Esophagus muscularis mucosa (tissue), 3 donors: Measurements from ENCODE around the gene ARL4A.

Source experiments
- POLR2AphosphoS5 ChIP-seq, 2 donors: sonication (generic); formaldehyde crosslinking; IDR thresholded peaks; one replicate each; pipeline ENCODE4 v1.6.1; 2017; ENCODE audit warnings: antibody characterized with exemption in 2 of 2
- TF ChIP-seq, protein P1 (sequence below), 3 experiments: fragments of 200-600 bp in 2 of 3; fragments of 450-650 bp in 1 of 3; sonication (generic) in 2 of 3; IDR thresholded peaks; one replicate each; pipeline ENCODE4 v1.5.1; 2017 to 2019; ENCODE audit warnings: antibody characterized with exemption in 3 of 3, mild to moderate bottlenecking in 2 of 3, moderate library complexity in 1 of 3

- TF ChIP-seq, protein P1, sequence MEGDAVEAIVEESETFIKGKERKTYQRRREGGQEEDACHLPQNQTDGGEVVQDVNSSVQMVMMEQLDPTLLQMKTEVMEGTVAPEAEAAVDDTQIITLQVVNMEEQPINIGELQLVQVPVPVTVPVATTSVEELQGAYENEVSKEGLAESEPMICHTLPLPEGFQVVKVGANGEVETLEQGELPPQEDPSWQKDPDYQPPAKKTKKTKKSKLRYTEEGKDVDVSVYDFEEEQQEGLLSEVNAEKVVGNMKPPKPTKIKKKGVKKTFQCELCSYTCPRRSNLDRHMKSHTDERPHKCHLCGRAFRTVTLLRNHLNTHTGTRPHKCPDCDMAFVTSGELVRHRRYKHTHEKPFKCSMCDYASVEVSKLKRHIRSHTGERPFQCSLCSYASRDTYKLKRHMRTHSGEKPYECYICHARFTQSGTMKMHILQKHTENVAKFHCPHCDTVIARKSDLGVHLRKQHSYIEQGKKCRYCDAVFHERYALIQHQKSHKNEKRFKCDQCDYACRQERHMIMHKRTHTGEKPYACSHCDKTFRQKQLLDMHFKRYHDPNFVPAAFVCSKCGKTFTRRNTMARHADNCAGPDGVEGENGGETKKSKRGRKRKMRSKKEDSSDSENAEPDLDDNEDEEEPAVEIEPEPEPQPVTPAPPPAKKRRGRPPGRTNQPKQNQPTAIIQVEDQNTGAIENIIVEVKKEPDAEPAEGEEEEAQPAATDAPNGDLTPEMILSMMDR (IDR thresholded peaks at IDR 0.05), result peak in 2 of 3 experiments; percentile 31 to 58
- peak; percentile 90 to 94 for TF ChIP-seq POLR2AphosphoS5 (IDR thresholded peaks at IDR 0.05)
Observed at GRCh38 chr7:12686891-12687717, at the start of gene ARL4A.
